Uterus (tissue), 4 donors: ENCODE results near the gene SAGE1. TPM values are rescaled to one million over a fixed set of nuclear protein-coding genes. Genes with fewer than 3 reads are reported as not detected.
"Not testable (repeated sequence)": the region's sequence is repeated elsewhere in the genome, so short reads cannot be mapped to it uniquely, and the experiment has no call there.

ENCODE experiments used
- DNase-seq, 2 donors: peaks; one replicate each; pipeline ENCODE4 v3.0.0-alpha.2; 2019 to 2020
- H3K27ac ChIP-seq, 2 donors: fragments of 200-600 bp; sonication (generic); 1 replicate in 1 of 2; 2 replicates in 1 of 2; pipeline ENCODE4 v1.5.1; 2016 to 2018
- H3K27me3 ChIP-seq, 2 donors: fragments of 200-600 bp; sonication (generic); one replicate each; pipeline ENCODE4 v1.5.1; 2018 to 2019; ENCODE audit warnings: control low read depth in 1 of 2
- H3K36me3 ChIP-seq, 2 donors: fragments of 200-600 bp; sonication (generic); one replicate each; pipeline ENCODE4 v1.5.1; 2019; ENCODE audit warnings: control low read depth in 1 of 2
- H3K4me1 ChIP-seq, 2 donors: fragments of 200-600 bp; sonication (generic); one replicate each; pipeline ENCODE4 v1.5.1; 2018 to 2019; ENCODE audit warnings: control low read depth in 1 of 2
- H3K4me3 ChIP-seq, 2 donors: fragments of 200-600 bp; sonication (generic); 1 replicate in 1 of 2; 2 replicates in 1 of 2; pipeline ENCODE4 v1.5.1; 2018 to 2019; ENCODE audit warnings: mild to moderate bottlenecking in 1 of 2
- H3K9me3 ChIP-seq, 2 donors: fragments of 200-600 bp; sonication (generic); one replicate each; pipeline ENCODE4 v1.5.1; 2019; ENCODE audit warnings: control low read depth in 1 of 2
- CTCF ChIP-seq, 4 experiments: fragments of 200-600 bp in 2 of 4; fragments of 450-650 bp in 2 of 4; sonication (generic) in 2 of 4; IDR thresholded peaks; one replicate each; pipeline ENCODE4 v1.5.1; 2016 to 2019; ENCODE audit warnings: antibody characterized with exemption in 4 of 4, mild to moderate bottlenecking in 2 of 4, moderate library complexity in 1 of 4
- POLR2A ChIP-seq, 2 donors: fragments of 450-650 bp; IDR thresholded peaks; one replicate each; pipeline ENCODE4 v1.6.1; 2016; ENCODE audit warnings: antibody characterized with exemption in 2 of 2, mild to moderate bottlenecking in 1 of 2, moderate library complexity in 1 of 2
- intact Hi-C: fragments of 100-400 bp; cut with DNase I; formaldehyde crosslinking; loops from one replicate; pipeline ENCODE4 v1.15.1; 2023; ENCODE audit warnings: low total_unique reads
- total RNA-seq, 4 donors: library from RNA; depleted of rRNA in 3 of 4; stranded (reverse); fragments of >200 nt in 3 of 4; gene quantifications; one replicate each; pipeline versions ENCODE4 v1.1.0 to v1.2.4, GENCODE V29; 2014 to 2023
- donor health status: DM: yes; HTN: yes; CAD: no.

SAGE1 gene
- total RNA-seq = not detected

- Histone ChIP-seq H3K4me3 (no peak within 1 kb of the TSS), H3K27me3 (no peaks in the 10 kb centered on the region), H3K27ac (no peak within 1 kb of the TSS), H3K9me3 (no peaks in the 10 kb centered on the region), H3K36me3 (no peaks in the 10 kb centered on the region), H3K4me1 (no peaks in the 10 kb centered on the region)
- DNase-seq = no peak
- TF ChIP-seq CTCF (IDR thresholded peaks at IDR 0.05) (no peak), POLR2A (IDR thresholded peaks at IDR 0.05) (no peak)
- intact Hi-C loops = no loop called here
Measured at GRCh38 chrX:135893294-135893817, at the start of gene SAGE1, which contains the start of gene CT45A10. Gene SAGE1 (plus strand): TSS chrX:135893716. CDS start chrX:135896243, 2,527 bp downstream. Gene CT45A10 (minus strand): TSS chrX:135893444. CDS start chrX:135885344, 8,100 bp downstream.

- DNase-seq, H3K36me3 ChIP-seq, H3K9me3 ChIP-seq, H3K4me1 ChIP-seq, H3K27me3 ChIP-seq, intact Hi-C loops, H3K4me3 ChIP-seq, H3K27ac ChIP-seq: not testable (repeated sequence)
Measured at GRCh38 chrX:135854438-135854837, 39.1 kb upstream of the SAGE1 start, which contains the start of gene CT45A8. Gene CT45A8 (minus strand): TSS chrX:135854538. CDS start chrX:135850783, 3,755 bp downstream.

GRCh38 chrX:135871712-135872111, 21.8 kb upstream of the SAGE1 start, which contains the start of gene CT45A9:
Gene CT45A9 (minus strand): TSS chrX:135871812. CDS start chrX:135868061, 3,751 bp downstream.
- DNase-seq, H3K36me3 ChIP-seq, H3K4me1 ChIP-seq, H3K27me3 ChIP-seq, H3K27ac ChIP-seq, H3K4me3 ChIP-seq, H3K9me3 ChIP-seq, intact Hi-C loops: not testable (repeated sequence)

GRCh38 chrX:135882741-135883140, 10.8 kb upstream of the SAGE1 start:
- intact Hi-C loops, H3K27me3 ChIP-seq, H3K36me3 ChIP-seq, H3K9me3 ChIP-seq, DNase-seq, H3K27ac ChIP-seq, H3K4me1 ChIP-seq, H3K4me3 ChIP-seq: not testable (repeated sequence)

- H3K36me3 ChIP-seq, H3K27ac ChIP-seq, H3K4me3 ChIP-seq, H3K4me1 ChIP-seq, H3K9me3 ChIP-seq, intact Hi-C loops, DNase-seq, H3K27me3 ChIP-seq: not testable (repeated sequence)
Measured at GRCh38 chrX:135888230-135888629, 5.3 kb upstream of the SAGE1 start.

GRCh38 chrX:135888976-135889375, 4.5 kb upstream of the SAGE1 start:
- H3K9me3 ChIP-seq, H3K27ac ChIP-seq, H3K4me1 ChIP-seq, H3K27me3 ChIP-seq, H3K36me3 ChIP-seq, intact Hi-C loops, DNase-seq, H3K4me3 ChIP-seq: not testable (repeated sequence)

GRCh38 chrX:135890087-135890585, 3.4 kb upstream of the SAGE1 start:
- intact Hi-C loops = no loop called here
- H3K9me3 ChIP-seq = no peaks in the 10 kb centered on the region
- H3K27me3 ChIP-seq = no peaks in the 10 kb centered on the region
- no peak for TF ChIP-seq POLR2A (IDR thresholded peaks at IDR 0.05)
- TF ChIP-seq CTCF (IDR thresholded peaks at IDR 0.05) = no peak
- H3K4me3 ChIP-seq = no peak overlapping the region
- no peak for DNase-seq
- no peak overlapping the region for H3K27ac ChIP-seq
- no peaks in the 10 kb centered on the region for H3K4me1 ChIP-seq
- no peaks in the 10 kb centered on the region for H3K36me3 ChIP-seq

GRCh38 chrX:135892781-135893180, 735 bp upstream of the SAGE1 start:
- TF ChIP-seq CTCF (IDR thresholded peaks at IDR 0.05) (no peak), POLR2A (IDR thresholded peaks at IDR 0.05) (no peak)
- H3K4me3 ChIP-seq = no peak overlapping the region
- intact Hi-C loops = no loop called here
- no peak overlapping the region for H3K27ac ChIP-seq
- H3K4me1 ChIP-seq = no peaks in the 10 kb centered on the region
- no peaks in the 10 kb centered on the region for H3K27me3 ChIP-seq
- no peaks in the 10 kb centered on the region for H3K9me3 ChIP-seq
- no peak for DNase-seq
- no peaks in the 10 kb centered on the region for H3K36me3 ChIP-seq
